HG03060 (cell line): ENCODE data around the gene SLC7A1.
"Not testable (repeated sequence)": the region's sequence is repeated elsewhere in the genome, so short reads cannot be mapped to it uniquely, and the experiment has no call there.

Experiments used
- ATAC-seq: cut with Tn5 transposase; IDR thresholded peaks from one replicate; pipeline ENCODE4 v1.9.1; 2021; ENCODE audit warnings: low read depth, moderate number of reproducible peaks; ENCODE audit not compliant: unreplicated experiment

Gene SLC7A1

GRCh38 chr13:29595380-29596063 lies at the start of gene SLC7A1:
SLC7A1 (minus strand) TSS chr13:29595688; CDS start chr13:29536188, 59,500 bp downstream.
- peak; percentile 63 for ATAC-seq

GRCh38 chr13:29640665-29641064 lies 45.2 kb upstream of the SLC7A1 start:
- ATAC-seq = no peak

GRCh38 chr13:29636831-29637230 lies 41.3 kb upstream of the SLC7A1 start:
- ATAC-seq = not testable (repeated sequence)

GRCh38 chr13:29624997-29625396 lies 29.5 kb upstream of the SLC7A1 start:
- ATAC-seq = no peak

- ATAC-seq = no peak
Measured at GRCh38 chr13:29621841-29622240, 26.4 kb upstream of the SLC7A1 start.

- ATAC-seq = no peak
Measured at GRCh38 chr13:29621051-29621800, 25.7 kb upstream of the SLC7A1 start.

DNA sequence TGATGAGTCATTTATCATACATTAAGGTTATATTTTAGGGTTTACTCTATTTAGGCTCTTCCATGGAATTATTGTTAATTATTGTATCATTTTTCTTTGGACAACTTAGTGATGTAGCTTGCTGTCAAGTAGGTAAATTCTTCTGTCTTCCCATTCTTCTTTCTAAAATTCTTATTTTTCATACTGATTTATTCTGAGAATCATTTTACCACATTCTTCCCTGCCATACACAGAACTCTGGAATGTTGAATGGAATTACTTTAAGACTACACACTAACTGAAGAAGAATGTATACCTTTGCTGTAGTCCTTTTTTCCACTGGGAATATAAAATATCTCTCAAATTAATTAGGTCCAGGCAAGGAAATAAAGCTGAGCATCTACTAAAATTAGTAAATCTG lies 24.5 kb upstream of the SLC7A1 start:
- no peak for ATAC-seq

DNA sequence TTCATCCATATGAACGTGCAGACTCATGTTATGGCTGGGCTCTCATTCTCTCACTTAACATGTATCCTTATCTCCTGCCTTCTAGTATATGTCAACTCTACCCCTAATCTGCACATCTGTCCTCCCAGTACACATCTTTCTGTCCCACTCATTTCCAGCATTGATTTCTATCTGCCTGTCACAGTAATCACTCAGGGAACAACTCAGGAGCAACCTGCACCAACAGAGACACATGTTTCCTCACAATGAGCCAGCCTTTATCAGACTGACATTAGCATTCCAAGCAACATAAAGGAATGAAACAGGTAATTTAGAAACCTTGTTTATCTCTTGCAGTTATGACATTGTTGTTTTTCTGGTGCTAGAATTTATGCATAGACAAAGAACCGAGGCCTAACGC lies 17.6 kb upstream of the SLC7A1 start:
- ATAC-seq = no peak

- ATAC-seq = no peak
Measured at GRCh38 chr13:29607465-29607864, 12.0 kb upstream of the SLC7A1 start.

- no peak for ATAC-seq
Measured at GRCh38 chr13:29605860-29606526, 10.5 kb upstream of the SLC7A1 start.

DNA sequence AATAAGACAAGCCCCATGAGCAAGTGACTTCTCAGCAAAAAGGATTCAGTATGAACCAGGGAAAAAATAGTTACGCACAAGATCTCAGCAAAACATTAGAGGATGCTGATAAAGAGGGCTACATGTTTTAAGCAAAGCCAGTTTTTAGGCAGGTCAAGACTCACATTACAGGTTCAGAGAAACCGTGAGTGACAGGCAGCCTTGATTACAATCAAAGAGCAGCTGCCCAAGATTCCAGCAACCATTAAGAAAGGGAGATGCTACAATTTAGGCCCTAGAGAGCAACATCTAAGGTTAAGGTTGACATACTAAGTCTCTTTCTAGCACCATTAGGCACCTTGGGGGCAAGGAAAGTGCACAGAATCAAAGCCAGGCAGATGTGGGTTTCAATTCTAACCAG lies 2.8 kb upstream of the SLC7A1 start:
- ATAC-seq = no peak

GRCh38 chr13:29597706-29598105 lies 2.2 kb upstream of the SLC7A1 start:
- no peak for ATAC-seq

GRCh38 chr13:29597246-29597645 lies 1.8 kb upstream of the SLC7A1 start:
- no peak for ATAC-seq

- no peak for ATAC-seq
Measured at GRCh38 chr13:29596064-29596418, 553 bp upstream of the SLC7A1 start.

- ATAC-seq = peak; percentile 21
Measured at GRCh38 chr13:29594710-29595379, 643 bp downstream of the SLC7A1 start.

DNA sequence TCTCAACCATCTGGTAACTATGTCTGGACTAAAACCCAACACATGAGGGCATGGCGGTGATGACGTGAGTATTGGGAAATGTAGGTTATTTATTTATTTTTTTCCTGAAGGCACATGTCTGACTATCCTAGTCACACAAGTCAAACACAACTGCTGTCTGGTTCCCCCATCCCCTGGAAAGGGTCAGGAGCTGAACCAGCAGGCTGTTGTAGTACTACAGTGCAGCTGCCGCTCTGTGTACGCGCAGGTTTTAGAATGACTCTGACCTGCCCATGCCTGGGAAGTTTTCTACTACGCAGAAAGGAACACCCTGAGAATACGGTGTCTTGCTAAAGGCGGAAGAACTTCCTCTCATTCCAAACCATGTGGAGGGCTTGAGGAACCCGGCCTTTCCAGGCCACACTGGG lies 1.2 kb downstream of the SLC7A1 start:
- no peak for ATAC-seq

DNA sequence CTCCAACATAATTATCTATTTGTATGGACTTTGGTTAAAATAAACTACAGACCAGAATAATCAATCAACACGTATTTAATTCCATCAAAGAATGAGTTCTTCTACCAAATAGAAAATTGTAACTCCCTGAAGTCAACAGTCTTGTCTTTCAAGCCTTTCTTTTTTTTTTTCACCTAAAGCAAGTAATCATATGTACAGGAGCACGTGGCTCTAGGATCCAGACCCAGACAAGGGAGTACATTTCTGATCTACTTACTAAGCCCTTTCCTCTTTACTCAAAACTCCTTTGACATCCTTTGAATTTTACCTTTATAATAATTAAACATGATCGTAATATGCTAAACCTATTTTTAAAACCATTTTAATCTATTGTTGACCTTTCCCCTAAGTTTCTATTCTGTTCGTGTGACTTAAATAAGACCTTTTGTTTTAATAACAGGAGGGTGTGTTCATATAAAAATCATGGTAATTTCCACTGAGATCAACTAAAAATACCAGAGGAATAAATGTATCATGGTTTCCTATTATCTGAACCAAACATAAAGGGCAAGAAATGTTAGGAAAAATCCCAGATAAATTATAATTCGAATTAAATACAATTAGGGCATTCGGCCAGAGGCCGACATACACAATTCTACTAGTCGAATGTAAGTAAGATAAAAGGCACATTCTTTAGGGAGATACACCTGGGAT lies 1.7 kb downstream of the SLC7A1 start:
- no peak for ATAC-seq

DNA sequence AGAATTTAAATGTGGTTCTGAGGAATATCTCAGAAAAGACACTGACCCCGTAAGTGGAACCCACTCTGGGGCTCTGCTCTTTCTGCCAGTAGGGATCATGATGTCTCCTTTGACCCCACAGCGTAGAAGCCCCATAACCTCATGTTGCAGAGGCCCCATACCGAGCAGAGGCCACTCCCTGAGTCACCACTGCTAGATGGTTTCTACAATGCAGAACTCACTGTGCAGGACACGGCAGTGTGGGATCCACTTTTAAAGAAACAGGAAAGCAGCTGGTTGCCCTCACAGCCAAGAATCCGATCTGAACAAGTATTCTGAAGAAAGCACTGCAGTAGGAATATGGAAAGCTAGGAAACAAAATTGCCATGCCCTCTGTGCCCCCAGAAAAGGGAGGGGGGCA lies 4.2 kb downstream of the SLC7A1 start:
- no peak for ATAC-seq

GRCh38 chr13:29589967-29590366 lies 5.5 kb downstream of the SLC7A1 start:
- no peak for ATAC-seq

DNA sequence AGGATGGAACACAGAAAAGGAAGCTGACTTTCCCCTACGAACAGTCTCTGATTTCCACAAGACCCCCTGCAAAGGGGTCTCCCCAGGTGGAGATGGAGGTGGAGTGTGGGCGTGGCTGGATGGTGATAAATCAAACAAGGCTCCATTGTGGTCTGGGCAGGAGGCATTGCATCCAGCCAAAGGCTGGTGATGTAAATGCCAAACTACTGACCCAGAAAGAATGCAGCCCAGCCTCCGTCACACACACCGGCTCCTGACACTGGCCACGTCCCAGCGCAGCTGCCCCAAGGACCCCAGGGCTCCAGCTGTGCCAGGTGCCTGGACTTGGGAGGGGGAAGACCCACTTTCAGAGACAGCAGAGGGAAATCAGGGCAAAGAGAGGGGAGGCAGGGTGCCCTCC lies 6.3 kb downstream of the SLC7A1 start:
- no peak for ATAC-seq

- no peak for ATAC-seq
Measured at GRCh38 chr13:29587645-29588044, 7.8 kb downstream of the SLC7A1 start.
